WTC11 (cell line): ENCODE results near the gene CHST3. TPM values are rescaled to one million over a fixed set of nuclear protein-coding genes. Genes with fewer than 3 reads are reported as not detected.

Source experiments
- ATAC-seq: fragments of 200-7000 bp; cut with Tn5 transposase; 2 replicates; pipeline ENCODE4 v1.10.0; 2021; ENCODE audit warnings: mild to moderate bottlenecking, moderate library complexity
- CTCF ChIA-PET: fragments of 300-600 bp; sonication (Branson Sonifier 250); formaldehyde crosslinking; loops from one replicate; lab custom pipeline; 2021; ENCODE audit warnings: antibody characterized with exemption; lab: Charles Lee
- POLR2A ChIA-PET: fragments of 350-600 bp; sonication (Branson Sonifier 250); formaldehyde crosslinking; loops from one replicate; lab custom pipeline; 2021; ENCODE audit warnings: antibody characterized with exemption; lab: Charles Lee
- DNase-seq: peaks from one replicate; pipeline ENCODE4 v3.0.0; 2021; ENCODE audit warnings: low spot score
- H3K27ac Mint-ChIP-seq: 2 replicates; pipeline ENCODE4 v1.8.0; 2021; ENCODE audit warnings: mixed read lengths
- H3K27me3 Mint-ChIP-seq: 2 replicates; pipeline ENCODE4 v1.8.0; 2021; ENCODE audit warnings: low read depth, mild to moderate bottlenecking, moderate library complexity, mixed read lengths
- H3K36me3 Mint-ChIP-seq: 2 replicates; pipeline ENCODE4 v1.8.0; 2021; ENCODE audit warnings: mixed read lengths
- H3K4me1 Mint-ChIP-seq: 2 replicates; pipeline ENCODE4 v1.8.0; 2022; ENCODE audit warnings: mixed read lengths
- H3K4me3 Mint-ChIP-seq: 2 replicates; pipeline ENCODE4 v1.8.0; 2021; ENCODE audit warnings: mild to moderate bottlenecking, moderate library complexity, mixed read lengths
- H3K9me3 Mint-ChIP-seq: 2 replicates; pipeline ENCODE4 v1.8.0; 2021; ENCODE audit warnings: mixed read lengths
- CTCF ChIP-seq: fragments of 200-600 bp; IDR thresholded peaks from 2 replicates; pipeline ENCODE4 v1.8.0; 2022; ENCODE audit warnings: antibody characterized with exemption
- E2F1 ChIP-seq: sonication (generic); formaldehyde crosslinking; IDR thresholded peaks from 2 replicates; pipeline ENCODE4 v1.8.0; 2022; ENCODE audit warnings: mild to moderate bottlenecking, missing genetic modification reagents
- FOXJ3 ChIP-seq: sonication (generic); formaldehyde crosslinking; IDR thresholded peaks from 2 replicates; pipeline ENCODE4 v1.9.0; 2021; ENCODE audit warnings: missing genetic modification reagents, mild to moderate bottlenecking, borderline replicate concordance
- FOXP1 ChIP-seq: sonication (generic); formaldehyde crosslinking; IDR thresholded peaks from 2 replicates; pipeline ENCODE4 v1.8.0; 2022; ENCODE audit warnings: missing genetic modification reagents, mild to moderate bottlenecking, moderate library complexity, borderline replicate concordance
- GRHL2 ChIP-seq: fragments of 250-450 bp; sonication (Bioruptor Pico); IDR thresholded peaks from 2 replicates; pipeline ENCODE4 v1.8.0; 2022; ENCODE audit warnings: mild to moderate bottlenecking, moderate library complexity; ENCODE audit not compliant: insufficient replicate concordance, severe bottlenecking
- GTF2I ChIP-seq: fragments of 250-450 bp; sonication (Bioruptor Pico); conservative IDR thresholded peaks from 2 replicates; pipeline ENCODE4 v1.4.0; 2021; ENCODE audit warnings: mild to moderate bottlenecking
- NFATC4 ChIP-seq: fragments of 250-450 bp; sonication (Bioruptor Pico); IDR thresholded peaks from 2 replicates; pipeline ENCODE4 v1.9.0; 2021; ENCODE audit warnings: mild to moderate bottlenecking
- NR1H2 ChIP-seq: sonication (generic); formaldehyde crosslinking; IDR thresholded peaks from 2 replicates; pipeline ENCODE4 v1.9.0; 2021; ENCODE audit warnings: mild to moderate bottlenecking, moderate library complexity, missing genetic modification reagents
- NR3C1 ChIP-seq: sonication (generic); formaldehyde crosslinking; conservative IDR thresholded peaks from 2 replicates; pipeline ENCODE4 v1.8.1; 2023; ENCODE audit warnings: low read depth, mild to moderate bottlenecking, missing genetic modification reagents
- PRDM15 ChIP-seq: sonication (generic); formaldehyde crosslinking; IDR thresholded peaks from 2 replicates; pipeline ENCODE4 v1.8.0; 2022; ENCODE audit warnings: missing genetic modification reagents
- PREB ChIP-seq: sonication (generic); formaldehyde crosslinking; IDR thresholded peaks from 2 replicates; pipeline ENCODE4 v1.8.1; 2022; ENCODE audit warnings: mild to moderate bottlenecking, missing genetic modification reagents, moderate library complexity, borderline replicate concordance
- SP1 ChIP-seq: sonication (generic); formaldehyde crosslinking; conservative IDR thresholded peaks from 2 replicates; pipeline ENCODE4 v1.8.1; 2022; ENCODE audit warnings: missing genetic modification reagents
- TP53 ChIP-seq: sonication (generic); formaldehyde crosslinking; IDR thresholded peaks from 2 replicates; pipeline ENCODE4 v1.8.1; 2023; ENCODE audit warnings: mild to moderate bottlenecking, missing genetic modification reagents
- ZBTB21 ChIP-seq: sonication (generic); formaldehyde crosslinking; IDR thresholded peaks from 2 replicates; pipeline ENCODE4 v1.8.1; 2023; ENCODE audit warnings: mild to moderate bottlenecking, missing genetic modification reagents, borderline replicate concordance
- ZNF121 ChIP-seq: sonication (generic); formaldehyde crosslinking; IDR thresholded peaks from 2 replicates; pipeline ENCODE4 v1.8.0; 2023; ENCODE audit warnings: missing genetic modification reagents
- ZNF232 ChIP-seq: sonication (generic); formaldehyde crosslinking; IDR thresholded peaks from 2 replicates; pipeline ENCODE4 v1.8.0; 2022; ENCODE audit warnings: mild to moderate bottlenecking, missing genetic modification reagents
- ZNF317 ChIP-seq: sonication (generic); formaldehyde crosslinking; IDR thresholded peaks from 2 replicates; pipeline ENCODE4 v1.8.1; 2023; ENCODE audit warnings: low read depth, mild to moderate bottlenecking, moderate library complexity, missing genetic modification reagents, borderline replicate concordance
- ZNF532 ChIP-seq: fragments of 250-450 bp; sonication (Bioruptor Pico); IDR thresholded peaks from 2 replicates; pipeline ENCODE4 v1.9.0; 2021; ENCODE audit warnings: mild to moderate bottlenecking, borderline replicate concordance
- ZNF671 ChIP-seq: fragments of 250-450 bp; sonication (Bioruptor Pico); IDR thresholded peaks from 2 replicates; pipeline ENCODE4 v1.8.0; 2021; ENCODE audit warnings: mild to moderate bottlenecking
- total RNA-seq: library from RNA; stranded (reverse); gene quantifications from 3 replicates; pipeline ENCODE4 v1.2.3, GENCODE V29; 2021

The CHST3 gene
- total RNA-seq, 1 experiment from 2014 or later = 7.0 TPM

GRCh38 chr10:71984809-71985388, 20.7 kb downstream of the CHST3 start (continued):
- TF ChIP-seq PRDM15 (CRISPR knock-in tag) = no peak
- TF ChIP-seq SP1 (CRISPR knock-in tag) = no peak
- TF ChIP-seq PREB (CRISPR knock-in tag) = no peak
- no peak for TF ChIP-seq NR1H2
- TF ChIP-seq ZNF121 (CRISPR knock-in tag) = no peak
- TF ChIP-seq ZNF671 = no peak
- no peak for TF ChIP-seq FOXP1
- TF ChIP-seq ZNF232 (CRISPR knock-in tag) = no peak
- TF ChIP-seq GTF2I (CRISPR knock-in tag) = no peak
- no peak for TF ChIP-seq CTCF
- no peak for TF ChIP-seq ZNF532 (CRISPR knock-in tag)
- no peak for TF ChIP-seq NR3C1 (CRISPR knock-in tag)
- TF ChIP-seq TP53 (CRISPR knock-in tag) = no peak

- ChIA-PET POLR2A (no interaction called here), CTCF (interaction anchor here (1.0 to 1.5 kb wide), 4 partner anchors 10 to 84 kb away, joined by 3 to 5 read pairs (median 4); no protein-coding TSS in a partner anchor)
- peaks cover 10% of the 10 kb centered on the region for H3K36me3 Mint-ChIP-seq
- no peak overlapping the region for H3K27ac Mint-ChIP-seq
- no peak overlapping the region for H3K4me3 Mint-ChIP-seq
- no peaks in the 10 kb centered on the region for H3K27me3 Mint-ChIP-seq
- H3K4me1 Mint-ChIP-seq = peaks cover 5% of the 10 kb centered on the region
- ATAC-seq (no peak), DNase-seq (no peak)
- H3K9me3 Mint-ChIP-seq = peaks cover 15% of the 10 kb centered on the region
- TF ChIP-seq ZNF121 (CRISPR knock-in tag) (no peak), ZBTB21 (no peak), FOXJ3 (CRISPR knock-in tag) (no peak), E2F1 (CRISPR knock-in tag) (no peak), ZNF317 (CRISPR knock-in tag) (no peak), GRHL2 (no peak), NFATC4 (CRISPR knock-in tag) (no peak), CTCF (no peak)
These were observed 21.5 kb downstream of the CHST3 start for GRCh38 chr10:71985542-71986250.
